Large intestine (tissue), 3 donors: ENCODE measurements around the gene PLOD1. TPM values are rescaled to one million over a fixed set of nuclear protein-coding genes. Genes with fewer than 3 reads are reported as not detected.

Experiments used
- DNase-seq, 2 donors: peaks; one replicate each; pipeline versions ENCODE4 v3.0.0 to v3.0.0-alpha.2; 2013
- H3K27ac ChIP-seq: one replicate; pipeline ENCODE4 v1.5.1; 2013; ENCODE audit warnings: low read length
- H3K27me3 ChIP-seq: 2 replicates; pipeline ENCODE4 v1.6.1; 2013; ENCODE audit warnings: low read length; ENCODE audit not compliant: control insufficient read depth, insufficient read depth
- H3K36me3 ChIP-seq: 2 replicates; pipeline ENCODE4 v1.6.1; 2013; ENCODE audit warnings: low read length; ENCODE audit not compliant: control insufficient read depth, insufficient read depth
- H3K4me1 ChIP-seq: one replicate; pipeline ENCODE4 v1.6.1; 2013; ENCODE audit warnings: low read length; ENCODE audit not compliant: control insufficient read depth, insufficient read depth
- H3K4me3 ChIP-seq: one replicate; pipeline ENCODE4 v1.5.1; 2013; ENCODE audit warnings: low read length
- H3K9me3 ChIP-seq: one replicate; pipeline ENCODE4 v1.6.1; 2013; ENCODE audit warnings: mild to moderate bottlenecking, low read depth, low read length, moderate library complexity; ENCODE audit not compliant: control insufficient read depth
- WGBS: methylation state at CpG from one replicate; pipeline ENCODE4 v1.1.5; 2013; ENCODE audit warnings: low lambda C conversion rate; ENCODE audit not compliant: insufficient coverage; 5-methylcytosine and 5-hydroxymethylcytosine counted together
- polyA plus RNA-seq: library from polyadenylated mRNA; unstranded; fragments of 120-200 nt; gene quantifications from one replicate; pipeline ENCODE4 v1.2.1, GENCODE V29; 2013

Gene PLOD1
- polyA plus RNA-seq, 1 donor: 69.0 TPM

DNA sequence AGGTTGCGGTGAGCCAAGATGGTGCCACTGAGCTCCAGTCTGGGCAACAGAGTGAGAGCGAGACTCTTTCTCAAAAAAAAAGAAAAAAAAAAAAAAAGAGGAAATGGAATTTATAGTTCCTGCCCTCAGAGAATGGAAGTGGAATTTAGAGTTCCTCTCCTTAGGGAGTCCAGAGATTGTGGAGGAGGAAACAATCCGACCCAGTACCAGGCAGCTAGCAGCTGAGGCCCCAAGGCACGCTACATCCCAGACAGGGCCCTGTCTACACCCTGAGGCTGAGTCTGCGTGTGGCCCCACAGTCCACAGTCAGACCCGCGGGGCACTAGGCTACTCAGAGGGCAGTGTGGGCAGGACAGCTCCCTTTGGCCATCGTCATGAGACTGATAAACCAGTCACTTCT lies 43.8 kb downstream of the PLOD1 start:
- Histone ChIP-seq H3K27ac (peak overlapping the region; percentile 30), H3K4me3 (no peak overlapping the region), H3K4me1 (peaks cover 39% of the 10 kb centered on the region), H3K36me3 (peaks cover 24% of the 10 kb centered on the region), H3K27me3 (no peaks in the 10 kb centered on the region), H3K9me3 (no peaks in the 10 kb centered on the region)
- 87% methylated on average over 3 of the region's 8 CpGs for WGBS
- peak; percentile 42 to 70 for DNase-seq

GRCh38 chr1:11979028-11979850 lies 44.7 kb downstream of the PLOD1 start:
- no peaks in the 10 kb centered on the region for H3K27me3 ChIP-seq
- H3K4me3 ChIP-seq: peak overlapping the region; percentile 23
- peak overlapping the region; percentile 94 for H3K27ac ChIP-seq
- H3K36me3 ChIP-seq: peaks cover 19% of the 10 kb centered on the region
- WGBS: no CpG with 5 or more reads among the region's 29 CpGs
- peaks cover 47% of the 10 kb centered on the region for H3K4me1 ChIP-seq
- H3K9me3 ChIP-seq: no peaks in the 10 kb centered on the region
- DNase-seq: no peak

GRCh38 chr1:11979851-11980675 lies 45.5 kb downstream of the PLOD1 start, which contains the start of gene MFN2:
MFN2 (plus strand) TSS chr1:11980444; CDS start chr1:11989169, 8,725 bp downstream.
- no peaks in the 10 kb centered on the region for H3K27me3 ChIP-seq
- peak within 1 kb of the TSS; percentile 94 for H3K4me3 ChIP-seq
- peak within 1 kb of the TSS; percentile 94 for H3K27ac ChIP-seq
- peaks cover 11% of the 10 kb centered on the region for H3K36me3 ChIP-seq
- peaks cover 50% of the 10 kb centered on the region for H3K4me1 ChIP-seq
- DNase-seq: peak; percentile 99 to 100
- no CpG with 5 or more reads among the region's 74 CpGs for WGBS
- no peaks in the 10 kb centered on the region for H3K9me3 ChIP-seq

GRCh38 chr1:11980676-11980972 lies 46.1 kb downstream of the PLOD1 start:
- Histone ChIP-seq H3K27me3 (no peaks in the 10 kb centered on the region), H3K36me3 (peaks cover 11% of the 10 kb centered on the region)

DNA sequence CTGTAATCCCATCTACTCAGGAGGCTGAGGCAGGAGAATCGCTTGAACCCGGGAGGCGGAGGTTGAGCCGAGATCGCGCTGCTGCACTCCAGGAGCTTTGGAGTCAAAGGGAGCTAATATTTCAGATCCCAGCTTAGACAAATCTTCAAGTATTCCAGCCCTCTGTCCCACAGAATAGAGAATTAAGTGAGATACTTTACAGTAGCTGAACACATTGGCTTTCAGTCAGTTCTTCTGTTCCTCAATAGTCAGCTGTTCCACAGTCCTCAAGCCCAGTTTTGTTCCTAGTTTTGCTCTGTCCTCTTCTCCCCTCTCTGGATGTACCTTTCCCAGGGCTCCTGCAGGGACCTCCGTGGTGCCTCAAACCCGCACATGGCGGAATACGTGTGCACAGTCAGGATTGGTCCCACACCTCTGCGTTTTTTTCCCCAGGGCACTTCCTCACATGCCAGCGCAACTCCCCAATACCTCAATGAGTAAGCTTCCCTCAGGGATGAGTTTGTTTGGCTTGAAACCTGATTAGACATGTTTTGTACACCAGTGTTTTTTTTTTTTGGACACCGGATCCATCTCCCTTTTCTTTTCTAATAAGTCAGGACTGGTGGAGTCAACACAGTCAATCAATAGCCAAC lies 47.0 kb downstream of the PLOD1 start:
- WGBS: no CpG with 5 or more reads among the region's 13 CpGs
- H3K27ac ChIP-seq: peak overlapping the region; percentile 9
- peak overlapping the region; percentile 94 for H3K4me3 ChIP-seq

More at GRCh38 chr1:11980676-11980972, 46.1 kb downstream of the PLOD1 start:
- WGBS: no CpG with 5 or more reads among the region's 12 CpGs
- Histone ChIP-seq H3K9me3 (no peaks in the 10 kb centered on the region), H3K4me1 (peaks cover 56% of the 10 kb centered on the region), H3K4me3 (peak overlapping the region; percentile 94), H3K27ac (peak overlapping the region; percentile 94)
- DNase-seq: no peak

GRCh38 chr1:11982010-11982392 lies 47.5 kb downstream of the PLOD1 start:
- no CpG with 5 or more reads among the region's 3 CpGs for WGBS
- Histone ChIP-seq H3K27me3 (no peaks in the 10 kb centered on the region), H3K9me3 (no peaks in the 10 kb centered on the region), H3K36me3 (peaks cover 18% of the 10 kb centered on the region), H3K27ac (peak overlapping the region; percentile 95), H3K4me3 (no peak overlapping the region), H3K4me1 (peaks cover 63% of the 10 kb centered on the region)
- no peak for DNase-seq

More for the DNA sequence above, 47.0 kb downstream of the PLOD1 start:
- peaks cover 63% of the 10 kb centered on the region for H3K4me1 ChIP-seq
- no peaks in the 10 kb centered on the region for H3K27me3 ChIP-seq
- H3K9me3 ChIP-seq: no peaks in the 10 kb centered on the region
- DNase-seq: no peak
- peaks cover 18% of the 10 kb centered on the region for H3K36me3 ChIP-seq

DNA sequence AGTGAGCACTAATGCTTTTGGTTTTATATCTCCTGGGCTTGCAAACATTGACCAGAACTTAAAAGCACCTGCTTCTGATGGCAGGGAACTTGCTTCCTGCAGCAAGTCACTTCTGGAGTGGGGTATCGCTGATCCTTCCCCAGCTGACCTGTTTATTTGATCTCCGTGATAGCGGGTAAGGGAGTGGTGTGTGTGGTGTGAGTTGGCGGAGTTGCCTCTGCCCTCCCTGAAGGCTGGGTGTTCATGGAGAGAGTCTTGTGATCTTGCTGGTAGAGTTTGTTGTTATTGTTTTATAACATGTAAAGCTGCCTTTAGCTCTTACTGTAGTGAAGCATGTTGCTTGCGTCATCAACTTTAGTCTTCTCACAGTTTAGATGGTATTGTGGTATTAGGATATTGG lies 49.6 kb downstream of the PLOD1 start:
- Histone ChIP-seq H3K4me1 (peaks cover 50% of the 10 kb centered on the region), H3K27me3 (no peaks in the 10 kb centered on the region), H3K4me3 (no peak overlapping the region), H3K9me3 (no peaks in the 10 kb centered on the region), H3K27ac (peak overlapping the region; percentile 95), H3K36me3 (peaks cover 30% of the 10 kb centered on the region)
- WGBS: no CpG with 5 or more reads among the region's 5 CpGs
- DNase-seq: peak; percentile 76 to 93

GRCh38 chr1:11984576-11984975 lies 50.1 kb downstream of the PLOD1 start:
- WGBS: no CpG with 5 or more reads among the region's 6 CpGs
- H3K36me3 ChIP-seq: peaks cover 34% of the 10 kb centered on the region
- H3K4me3 ChIP-seq: no peak overlapping the region

GRCh38 chr1:11985171-11985570 lies 50.7 kb downstream of the PLOD1 start:
- no peak for DNase-seq
- Histone ChIP-seq H3K36me3 (peaks cover 40% of the 10 kb centered on the region), H3K27me3 (no peaks in the 10 kb centered on the region), H3K27ac (peak overlapping the region; percentile 95), H3K4me3 (no peak overlapping the region), H3K9me3 (no peaks in the 10 kb centered on the region), H3K4me1 (peaks cover 43% of the 10 kb centered on the region)
- WGBS: no CpG with 5 or more reads among the region's 3 CpGs

More at GRCh38 chr1:11984576-11984975, 50.1 kb downstream of the PLOD1 start:
- Histone ChIP-seq H3K9me3 (no peaks in the 10 kb centered on the region), H3K27me3 (no peaks in the 10 kb centered on the region), H3K27ac (peak overlapping the region; percentile 95), H3K4me1 (peaks cover 45% of the 10 kb centered on the region)
- peak; percentile 93 to 98 for DNase-seq

DNA sequence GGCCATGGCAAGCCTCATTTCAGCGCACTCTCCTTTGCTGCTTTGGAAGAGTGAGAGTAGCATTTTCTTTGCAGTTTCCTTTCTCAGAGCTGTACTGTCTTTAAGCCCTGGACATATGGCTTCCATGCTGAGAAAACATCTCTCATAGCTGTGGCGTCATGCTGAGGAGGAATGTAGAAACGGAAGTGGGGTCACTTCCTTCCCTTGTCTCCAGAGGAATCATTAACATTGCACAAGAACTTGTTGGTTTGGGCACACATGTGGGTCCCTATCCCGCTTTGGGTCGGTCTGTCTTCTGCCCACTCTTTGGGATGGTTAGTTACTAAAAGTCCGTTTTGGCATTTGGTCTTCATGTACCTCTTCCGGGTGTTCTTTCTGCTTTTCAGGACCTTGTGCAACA lies 51.3 kb downstream of the PLOD1 start:
- Histone ChIP-seq H3K27me3 (no peaks in the 10 kb centered on the region), H3K27ac (peak overlapping the region; percentile 95), H3K36me3 (peaks cover 47% of the 10 kb centered on the region), H3K4me3 (no peak overlapping the region), H3K9me3 (no peaks in the 10 kb centered on the region), H3K4me1 (peaks cover 43% of the 10 kb centered on the region)
- DNase-seq: peak in 1 of 2 donors; percentile 29
- no CpG with 5 or more reads among the region's 7 CpGs for WGBS
